Measurements from ENCODE around the gene ATP13A3. TPM values are rescaled to one million over a fixed set of nuclear protein-coding genes. Genes with fewer than 3 reads are reported as not detected.

ATP13A3 gene
- total and polyA plus RNA-seq, 2 donors (not counting 1 experiment from before 2014, with no cell fraction given) = 6.1 to 61.1 TPM

DNA sequence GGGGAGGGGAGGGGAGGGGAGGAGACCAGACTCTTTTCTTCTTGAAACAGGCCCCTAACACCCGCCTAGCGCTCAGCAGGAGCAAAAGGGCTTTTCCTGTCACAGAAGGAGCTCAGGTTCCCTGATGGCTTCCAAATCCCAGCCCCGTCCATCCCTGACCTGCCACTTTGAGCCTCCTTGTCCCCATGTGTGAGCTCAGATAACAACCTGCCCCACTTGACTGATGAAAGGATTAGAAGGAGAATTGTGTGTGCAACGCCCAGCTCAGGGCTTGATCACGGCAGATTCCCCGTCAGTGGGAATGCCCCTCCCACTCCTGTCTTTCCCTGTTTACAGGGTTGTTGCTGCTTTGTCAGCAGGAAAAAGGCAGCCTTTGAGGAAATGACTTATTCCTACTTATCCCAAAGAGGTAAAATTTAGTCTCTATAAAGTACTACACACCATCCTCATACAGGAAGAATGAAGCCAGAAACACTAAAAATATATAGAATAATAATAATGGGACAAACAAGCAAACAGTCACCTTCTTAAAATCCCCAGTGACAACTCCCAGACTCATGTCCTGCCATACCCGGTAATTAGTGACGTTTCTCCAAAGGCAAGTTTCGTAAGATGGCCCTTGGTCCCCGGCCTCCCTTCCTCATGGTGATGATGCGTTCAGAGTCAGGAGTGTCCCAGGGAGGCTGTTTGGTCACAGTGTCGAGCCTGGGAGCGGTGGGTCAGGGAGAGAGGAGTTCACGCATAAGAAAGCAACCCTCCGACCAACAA is 111.1 kb downstream of the ATP13A3 start:
- no peak overlapping the region for H2AFZ ChIP-seq (ENCODE audit: insufficient read depth, low read depth, low read length, poor library complexity, severe bottlenecking)
- no peak overlapping the region for H3K9ac ChIP-seq (ENCODE audit: low read length)
- peaks cover 49% of the 10 kb centered on the region for H3K27me3 Mint-ChIP-seq
- ChIA-PET CTCF (no interaction called here), POLR2A (no interaction called here)
- no peak overlapping the region for H3K27ac ChIP-seq (ENCODE audit: low read length in 2 of 2)
- H3K36me3 ChIP-seq (replicated peaks in 1 of 2; ENCODE audit: control extremely low read depth in 1 of 2, control insufficient read depth in 1 of 2, extremely low read depth in 1 of 2, insufficient read depth in 2 of 2, low read length in 1 of 2) = no peaks in the 10 kb centered on the region
- intact Hi-C loops (cut with micrococcal nuclease) = no loop called here
- no peak overlapping the region for H3K27ac Mint-ChIP-seq
- peaks cover 0 to 4% (median 0%) of the 10 kb centered on the region in 4 experiments for H3K27me3 ChIP-seq (replicated peaks in 1 of 4; ENCODE audit: control extremely low read depth in 1 of 4, control insufficient read depth in 3 of 4, insufficient read depth in 4 of 4, low read length in 3 of 4)
- H3K79me2 ChIP-seq (ENCODE audit: control insufficient read depth, insufficient read depth, low read length) = no peaks in the 10 kb centered on the region
- no peaks in the 10 kb centered on the region for H3K4me1 ChIP-seq (ENCODE audit: control insufficient read depth in 2 of 2, insufficient read depth in 2 of 2, low read length in 2 of 2)
- no peak overlapping the region for H3K4me3 ChIP-seq (ENCODE audit: control extremely low read depth in 1 of 5, extremely low read depth in 1 of 5, insufficient read depth in 1 of 5, low read depth in 2 of 5, low read length in 4 of 5)
- H3K4me3 Mint-ChIP-seq = no peak overlapping the region
- H3K4me2 ChIP-seq (replicated peaks; ENCODE audit: low read depth, low read length, poor library complexity, severe bottlenecking) = no peak overlapping the region
- H3K9me3 ChIP-seq (ENCODE audit: control extremely low read depth in 1 of 3, control insufficient read depth in 2 of 3, insufficient read depth in 1 of 3, low read length in 2 of 3) = peaks cover 0 to 3% (median 0%) of the 10 kb centered on the region in 3 donors
- no peak for TF ChIP-seq CTCF (IDR thresholded peaks at IDR 0.05)
- no peak for TF ChIP-seq EZH2 (IDR thresholded peaks at IDR 0.05; ENCODE audit: borderline replicate concordance, insufficient read depth, low read depth, low read length, poor library complexity, severe bottlenecking)
- no peaks in the 10 kb centered on the region for H3K4me1 Mint-ChIP-seq
- ATAC-seq (ENCODE audit: low read depth) = no peak
- no peaks in the 10 kb centered on the region for H3K9me3 Mint-ChIP-seq (ENCODE audit: insufficient read depth)
- no peaks in the 10 kb centered on the region for H4K20me1 ChIP-seq (ENCODE audit: control insufficient read depth, insufficient read depth, low read length, poor library complexity, severe bottlenecking)
- no peak for DNase-seq
- 66% methylated on average over 6 of the region's 15 CpGs for WGBS (ENCODE audit: insufficient coverage)

GRCh38 chr3:194374935-194375334 is 111.9 kb downstream of the ATP13A3 start:
- intact Hi-C loops (cut with micrococcal nuclease) = no loop called here
- Histone ChIP-seq H3K4me3 (ENCODE audit: control extremely low read depth in 1 of 5, extremely low read depth in 1 of 5, insufficient read depth in 1 of 5, low read depth in 2 of 5, low read length in 4 of 5) (no peak overlapping the region), H3K27ac (ENCODE audit: low read length in 2 of 2) (no peak overlapping the region), H3K36me3 (replicated peaks in 1 of 2; ENCODE audit: control extremely low read depth in 1 of 2, control insufficient read depth in 1 of 2, extremely low read depth in 1 of 2, insufficient read depth in 2 of 2, low read length in 1 of 2) (no peaks in the 10 kb centered on the region), H3K4me1 (ENCODE audit: control insufficient read depth in 2 of 2, insufficient read depth in 2 of 2, low read length in 2 of 2) (no peaks in the 10 kb centered on the region), H3K4me2 (replicated peaks; ENCODE audit: low read depth, low read length, poor library complexity, severe bottlenecking) (no peak overlapping the region), H2AFZ (ENCODE audit: insufficient read depth, low read depth, low read length, poor library complexity, severe bottlenecking) (no peak overlapping the region), H3K27me3 (replicated peaks in 1 of 4; ENCODE audit: control extremely low read depth in 1 of 4, control insufficient read depth in 3 of 4, insufficient read depth in 4 of 4, low read length in 3 of 4) (peaks cover 0 to 9% (median 0%) of the 10 kb centered on the region in 4 experiments), H3K9me3 (ENCODE audit: control extremely low read depth in 1 of 3, control insufficient read depth in 2 of 3, insufficient read depth in 1 of 3, low read length in 2 of 3) (peaks cover 0 to 3% (median 0%) of the 10 kb centered on the region in 3 donors), H4K20me1 (ENCODE audit: control insufficient read depth, insufficient read depth, low read length, poor library complexity, severe bottlenecking) (no peaks in the 10 kb centered on the region), H3K79me2 (ENCODE audit: control insufficient read depth, insufficient read depth, low read length) (no peaks in the 10 kb centered on the region), H3K9ac (ENCODE audit: low read length) (no peak overlapping the region)
- Mint-ChIP-seq H3K4me3 (no peak overlapping the region), H3K27ac (no peak overlapping the region), H3K4me1 (no peaks in the 10 kb centered on the region), H3K9me3 (ENCODE audit: insufficient read depth) (no peaks in the 10 kb centered on the region), H3K27me3 (peaks cover 48% of the 10 kb centered on the region)
- ATAC-seq (ENCODE audit: low read depth) = no peak
- CTCF ChIA-PET = no interaction called here
- POLR2A ChIA-PET = no interaction called here
- DNase-seq = no peak
- TF ChIP-seq EZH2 (IDR thresholded peaks at IDR 0.05; ENCODE audit: borderline replicate concordance, insufficient read depth, low read depth, low read length, poor library complexity, severe bottlenecking) = no peak
- TF ChIP-seq CTCF (IDR thresholded peaks at IDR 0.05) = no peak
- WGBS (ENCODE audit: insufficient coverage) = over 99% methylated on average over 7 of the region's 10 CpGs

Measured in B cell (primary cell).